Measurements from ENCODE around the gene UBR4. TPM values are rescaled to one million over a fixed set of nuclear protein-coding genes. Genes with fewer than 3 reads are reported as not detected.

UBR4 gene
- total RNA-seq, 1 donor from 2014 or later = 73.6 TPM

- Histone ChIP-seq H3K9ac (ENCODE audit: low read depth in 1 of 3, low read length in 3 of 3) (no peak overlapping the region), H3K27ac (ENCODE audit: low read depth, low read length) (no peak overlapping the region), H3K4me3 (ENCODE audit: low read length in 3 of 3) (no peak overlapping the region), H3K9me3 (ENCODE audit: control insufficient read depth in 3 of 3, low read length in 3 of 3) (no peaks in the 10 kb centered on the region), H3K27me3 (ENCODE audit: control insufficient read depth in 3 of 3, insufficient read depth in 3 of 3, low read length in 3 of 3) (no peaks in the 10 kb centered on the region), H3K36me3 (ENCODE audit: control insufficient read depth in 3 of 3, insufficient read depth in 3 of 3, low read length in 3 of 3) (peaks cover 76 to 78% (median 77%) of the 10 kb centered on the region in 3 donors), H3K4me1 (ENCODE audit: control insufficient read depth in 3 of 3, insufficient read depth in 3 of 3, low read length in 3 of 3) (no peaks in the 10 kb centered on the region)
Observed at GRCh38 chr1:19179597-19180264, 30.3 kb downstream of the UBR4 start.

DNA sequence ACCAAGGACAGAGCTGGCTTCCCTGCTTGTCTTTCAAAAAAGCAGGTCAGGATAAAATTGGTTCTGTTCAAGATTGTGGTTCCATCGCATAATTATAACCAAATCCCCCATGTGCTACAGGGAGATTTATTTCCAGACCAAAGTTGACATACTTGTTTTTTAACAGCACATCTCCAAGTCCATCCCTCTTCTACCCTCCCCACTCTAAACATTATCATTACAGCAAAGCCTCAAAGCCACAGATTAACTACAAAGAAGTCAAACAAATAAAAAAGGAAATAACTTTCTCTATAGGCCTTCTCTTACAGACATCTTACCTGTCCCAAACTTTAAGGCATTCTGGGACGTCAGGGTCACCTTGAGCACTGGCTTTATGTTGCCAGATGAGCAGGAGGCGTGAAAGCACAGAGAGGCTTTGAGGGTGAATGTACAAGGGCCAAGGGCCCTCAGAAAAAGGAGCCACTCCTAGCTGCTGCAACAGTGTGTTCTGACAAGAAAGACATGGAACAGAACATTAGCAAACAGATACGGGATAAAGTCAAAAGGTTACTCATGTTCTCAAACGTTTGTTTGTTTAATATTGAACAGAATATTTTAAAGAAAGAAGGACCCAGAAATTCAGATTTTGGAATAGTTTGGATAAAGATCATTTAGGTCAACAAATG is 31.2 kb downstream of the UBR4 start:
- H3K27ac ChIP-seq (ENCODE audit: low read depth, low read length) = no peak overlapping the region
- H3K36me3 ChIP-seq (ENCODE audit: control insufficient read depth in 3 of 3, insufficient read depth in 3 of 3, low read length in 3 of 3) = peaks cover 75 to 79% (median 77%) of the 10 kb centered on the region in 3 donors
- H3K4me1 ChIP-seq (ENCODE audit: control insufficient read depth in 3 of 3, insufficient read depth in 3 of 3, low read length in 3 of 3) = no peaks in the 10 kb centered on the region
- no peak overlapping the region for H3K4me3 ChIP-seq (ENCODE audit: low read length in 3 of 3)
- no peaks in the 10 kb centered on the region for H3K9me3 ChIP-seq (ENCODE audit: control insufficient read depth in 3 of 3, low read length in 3 of 3)
- H3K27me3 ChIP-seq (ENCODE audit: control insufficient read depth in 3 of 3, insufficient read depth in 3 of 3, low read length in 3 of 3) = no peaks in the 10 kb centered on the region
- no peak overlapping the region for H3K9ac ChIP-seq (ENCODE audit: low read depth in 1 of 3, low read length in 3 of 3)

DNA sequence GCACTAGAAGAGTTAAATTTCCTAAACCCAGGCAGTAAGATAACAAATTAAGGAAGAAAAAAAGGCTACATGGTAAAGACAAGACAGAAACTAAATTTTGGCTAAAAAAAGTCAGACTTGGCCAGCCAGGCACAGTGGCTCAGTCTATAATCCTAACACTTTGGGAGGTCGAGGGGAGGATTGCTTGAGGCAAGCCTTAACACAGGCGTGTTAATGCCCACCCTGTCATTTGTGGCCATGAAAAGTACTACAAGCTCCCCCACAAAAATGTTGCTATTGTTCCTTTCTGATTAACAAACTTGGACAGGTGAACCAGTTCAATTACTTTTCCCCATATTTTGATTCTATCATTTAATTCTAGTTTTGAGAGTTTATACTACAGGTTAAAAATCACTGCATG is 32.3 kb downstream of the UBR4 start:
- Histone ChIP-seq H3K36me3 (ENCODE audit: control insufficient read depth in 3 of 3, insufficient read depth in 3 of 3, low read length in 3 of 3) (peaks cover 75 to 80% (median 78%) of the 10 kb centered on the region in 3 donors), H3K27me3 (ENCODE audit: control insufficient read depth in 3 of 3, insufficient read depth in 3 of 3, low read length in 3 of 3) (no peaks in the 10 kb centered on the region), H3K27ac (ENCODE audit: low read depth, low read length) (no peak overlapping the region), H3K9me3 (ENCODE audit: control insufficient read depth in 3 of 3, low read length in 3 of 3) (no peaks in the 10 kb centered on the region), H3K9ac (ENCODE audit: low read depth in 1 of 3, low read length in 3 of 3) (no peak overlapping the region), H3K4me1 (ENCODE audit: control insufficient read depth in 3 of 3, insufficient read depth in 3 of 3, low read length in 3 of 3) (no peaks in the 10 kb centered on the region), H3K4me3 (ENCODE audit: low read length in 3 of 3) (no peak overlapping the region)

- Histone ChIP-seq H3K4me3 (ENCODE audit: low read length in 3 of 3) (no peak overlapping the region), H3K9ac (ENCODE audit: low read depth in 1 of 3, low read length in 3 of 3) (no peak overlapping the region), H3K36me3 (ENCODE audit: control insufficient read depth in 3 of 3, insufficient read depth in 3 of 3, low read length in 3 of 3) (peaks cover 62 to 93% (median 93%) of the 10 kb centered on the region in 3 donors), H3K4me1 (ENCODE audit: control insufficient read depth in 3 of 3, insufficient read depth in 3 of 3, low read length in 3 of 3) (no peaks in the 10 kb centered on the region), H3K27ac (ENCODE audit: low read depth, low read length) (no peak overlapping the region), H3K27me3 (ENCODE audit: control insufficient read depth in 3 of 3, insufficient read depth in 3 of 3, low read length in 3 of 3) (no peaks in the 10 kb centered on the region), H3K9me3 (ENCODE audit: control insufficient read depth in 3 of 3, low read length in 3 of 3) (no peaks in the 10 kb centered on the region)
Observed at GRCh38 chr1:19169642-19170041, 40.4 kb downstream of the UBR4 start.

GRCh38 chr1:19167140-19167539 is 42.9 kb downstream of the UBR4 start:
- Histone ChIP-seq H3K9ac (ENCODE audit: low read depth in 1 of 3, low read length in 3 of 3) (no peak overlapping the region), H3K27ac (ENCODE audit: low read depth, low read length) (no peak overlapping the region), H3K27me3 (ENCODE audit: control insufficient read depth in 3 of 3, insufficient read depth in 3 of 3, low read length in 3 of 3) (no peaks in the 10 kb centered on the region), H3K36me3 (ENCODE audit: control insufficient read depth in 3 of 3, insufficient read depth in 3 of 3, low read length in 3 of 3) (peaks cover 60 to 96% (median 94%) of the 10 kb centered on the region in 3 donors), H3K9me3 (ENCODE audit: control insufficient read depth in 3 of 3, low read length in 3 of 3) (no peaks in the 10 kb centered on the region), H3K4me1 (ENCODE audit: control insufficient read depth in 3 of 3, insufficient read depth in 3 of 3, low read length in 3 of 3) (no peaks in the 10 kb centered on the region), H3K4me3 (ENCODE audit: low read length in 3 of 3) (no peak overlapping the region)

DNA sequence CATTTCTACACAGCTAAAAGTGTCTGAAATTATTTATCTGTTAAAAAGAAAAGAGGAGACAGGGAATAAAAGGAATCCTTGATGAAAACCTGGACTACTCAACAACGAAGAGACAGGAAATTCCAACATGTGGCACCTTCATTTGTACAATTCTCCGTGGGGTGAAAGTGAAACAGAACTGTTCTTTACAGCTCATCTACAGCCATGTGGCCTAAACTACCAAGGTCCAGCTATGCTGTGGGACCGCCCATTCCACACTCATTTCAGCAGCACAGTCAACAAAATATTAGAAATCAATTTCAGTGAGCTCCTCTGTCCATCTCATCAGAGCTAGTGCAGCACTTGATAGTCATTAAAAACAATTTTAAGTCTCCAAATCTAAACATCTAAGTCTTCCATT is 44.0 kb downstream of the UBR4 start:
- H3K9ac ChIP-seq (ENCODE audit: low read depth in 1 of 3, low read length in 3 of 3) = no peak overlapping the region
- H3K27me3 ChIP-seq (ENCODE audit: control insufficient read depth in 3 of 3, insufficient read depth in 3 of 3, low read length in 3 of 3) = no peaks in the 10 kb centered on the region
- no peak overlapping the region for H3K27ac ChIP-seq (ENCODE audit: low read depth, low read length)
- H3K9me3 ChIP-seq (ENCODE audit: control insufficient read depth in 3 of 3, low read length in 3 of 3) = no peaks in the 10 kb centered on the region
- H3K4me3 ChIP-seq (ENCODE audit: low read length in 3 of 3) = no peak overlapping the region
- no peaks in the 10 kb centered on the region for H3K4me1 ChIP-seq (ENCODE audit: control insufficient read depth in 3 of 3, insufficient read depth in 3 of 3, low read length in 3 of 3)
- peaks cover 69 to 97% (median 94%) of the 10 kb centered on the region in 3 donors for H3K36me3 ChIP-seq (ENCODE audit: control insufficient read depth in 3 of 3, insufficient read depth in 3 of 3, low read length in 3 of 3)

DNA sequence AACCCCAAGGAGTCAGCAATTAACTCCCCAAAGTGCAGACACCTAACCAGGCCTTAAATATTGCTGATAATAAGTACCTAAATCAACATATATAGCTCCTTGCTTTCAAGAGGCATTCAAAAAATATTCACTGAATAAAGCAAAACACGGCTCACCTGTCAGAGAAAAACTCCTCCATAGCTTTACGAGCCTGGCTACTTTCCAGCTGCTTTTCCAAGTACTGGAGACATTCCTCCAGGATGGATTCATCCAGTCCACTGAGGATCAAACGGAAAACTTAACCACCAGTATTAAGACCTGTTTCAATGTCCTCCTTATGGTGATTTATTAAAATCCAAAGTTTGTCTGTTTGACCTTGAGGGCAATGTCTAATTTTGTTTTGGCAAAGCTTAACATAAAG is 44.6 kb downstream of the UBR4 start:
- no peaks in the 10 kb centered on the region for H3K4me1 ChIP-seq (ENCODE audit: control insufficient read depth in 3 of 3, insufficient read depth in 3 of 3, low read length in 3 of 3)
- no peaks in the 10 kb centered on the region for H3K27me3 ChIP-seq (ENCODE audit: control insufficient read depth in 3 of 3, insufficient read depth in 3 of 3, low read length in 3 of 3)
- no peaks in the 10 kb centered on the region for H3K9me3 ChIP-seq (ENCODE audit: control insufficient read depth in 3 of 3, low read length in 3 of 3)
- no peak overlapping the region for H3K27ac ChIP-seq (ENCODE audit: low read depth, low read length)
- H3K4me3 ChIP-seq (ENCODE audit: low read length in 3 of 3) = no peak overlapping the region
- H3K36me3 ChIP-seq (ENCODE audit: control insufficient read depth in 3 of 3, insufficient read depth in 3 of 3, low read length in 3 of 3) = peaks cover 70 to 97% (median 94%) of the 10 kb centered on the region in 3 donors
- no peak overlapping the region for H3K9ac ChIP-seq (ENCODE audit: low read depth in 1 of 3, low read length in 3 of 3)

- Histone ChIP-seq H3K4me3 (ENCODE audit: low read length in 3 of 3) (no peak overlapping the region), H3K36me3 (ENCODE audit: control insufficient read depth in 3 of 3, insufficient read depth in 3 of 3, low read length in 3 of 3) (peaks cover 72 to 97% (median 93%) of the 10 kb centered on the region in 3 donors), H3K9me3 (ENCODE audit: control insufficient read depth in 3 of 3, low read length in 3 of 3) (no peaks in the 10 kb centered on the region), H3K4me1 (ENCODE audit: control insufficient read depth in 3 of 3, insufficient read depth in 3 of 3, low read length in 3 of 3) (no peaks in the 10 kb centered on the region), H3K9ac (ENCODE audit: low read depth in 1 of 3, low read length in 3 of 3) (no peak overlapping the region), H3K27ac (ENCODE audit: low read depth, low read length) (no peak overlapping the region), H3K27me3 (ENCODE audit: control insufficient read depth in 3 of 3, insufficient read depth in 3 of 3, low read length in 3 of 3) (no peaks in the 10 kb centered on the region)
Observed at GRCh38 chr1:19164274-19165015, 45.6 kb downstream of the UBR4 start.

GRCh38 chr1:19163261-19163660 is 46.8 kb downstream of the UBR4 start:
- Histone ChIP-seq H3K9ac (ENCODE audit: low read depth in 1 of 3, low read length in 3 of 3) (no peak overlapping the region), H3K36me3 (ENCODE audit: control insufficient read depth in 3 of 3, insufficient read depth in 3 of 3, low read length in 3 of 3) (peaks cover 76 to 99% (median 91%) of the 10 kb centered on the region in 3 donors), H3K4me3 (ENCODE audit: low read length in 3 of 3) (no peak overlapping the region), H3K4me1 (ENCODE audit: control insufficient read depth in 3 of 3, insufficient read depth in 3 of 3, low read length in 3 of 3) (no peaks in the 10 kb centered on the region), H3K9me3 (ENCODE audit: control insufficient read depth in 3 of 3, low read length in 3 of 3) (no peaks in the 10 kb centered on the region), H3K27ac (ENCODE audit: low read depth, low read length) (no peak overlapping the region), H3K27me3 (ENCODE audit: control insufficient read depth in 3 of 3, insufficient read depth in 3 of 3, low read length in 3 of 3) (no peaks in the 10 kb centered on the region)

GRCh38 chr1:19160831-19161230 is 49.2 kb downstream of the UBR4 start:
- H3K4me3 ChIP-seq (ENCODE audit: low read length in 3 of 3) = no peak overlapping the region
- H3K9ac ChIP-seq (ENCODE audit: low read depth in 1 of 3, low read length in 3 of 3) = no peak overlapping the region
- peaks cover 80 to 96% (median 90%) of the 10 kb centered on the region in 3 donors for H3K36me3 ChIP-seq (ENCODE audit: control insufficient read depth in 3 of 3, insufficient read depth in 3 of 3, low read length in 3 of 3)
- H3K4me1 ChIP-seq (ENCODE audit: control insufficient read depth in 3 of 3, insufficient read depth in 3 of 3, low read length in 3 of 3) = peaks cover 0 to 4% (median 3%) of the 10 kb centered on the region in 3 donors
- no peaks in the 10 kb centered on the region for H3K27me3 ChIP-seq (ENCODE audit: control insufficient read depth in 3 of 3, insufficient read depth in 3 of 3, low read length in 3 of 3)
- no peaks in the 10 kb centered on the region for H3K9me3 ChIP-seq (ENCODE audit: control insufficient read depth in 3 of 3, low read length in 3 of 3)
- no peak overlapping the region for H3K27ac ChIP-seq (ENCODE audit: low read depth, low read length)
